Measurements from ENCODE around the gene CENPA.

DNA sequence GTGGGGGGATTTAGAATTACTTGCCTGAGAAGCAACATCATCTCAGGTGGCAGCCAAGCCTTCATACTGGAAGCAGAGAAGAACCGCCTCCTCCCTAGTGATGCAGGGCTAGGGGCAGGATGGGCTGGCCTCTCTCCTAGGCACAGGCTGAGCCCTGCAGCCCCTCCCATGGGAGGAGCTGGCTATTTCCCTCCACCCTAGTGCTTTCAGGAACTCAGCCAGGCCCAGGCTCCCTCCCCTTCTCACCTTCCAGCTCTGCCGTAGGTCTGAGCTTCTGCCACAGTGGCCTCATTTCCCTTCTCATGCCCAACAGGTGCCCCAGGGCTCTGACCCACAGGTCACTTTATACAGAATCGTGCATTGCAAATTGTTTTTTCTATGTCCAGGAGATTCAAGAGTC is 31.0 kb downstream of the CENPA start:
- TF ChIP-seq CTCF (IDR thresholded peaks at IDR 0.05) (no peak), POLR2A (IDR thresholded peaks at IDR 0.05) (no peak), POLR2AphosphoS5 (IDR thresholded peaks at IDR 0.05) (no peak), EP300 (IDR thresholded peaks at IDR 0.05) (no peak)
